ENCODE data around the gene OR51F1.

The OR51F1 gene

DNA sequence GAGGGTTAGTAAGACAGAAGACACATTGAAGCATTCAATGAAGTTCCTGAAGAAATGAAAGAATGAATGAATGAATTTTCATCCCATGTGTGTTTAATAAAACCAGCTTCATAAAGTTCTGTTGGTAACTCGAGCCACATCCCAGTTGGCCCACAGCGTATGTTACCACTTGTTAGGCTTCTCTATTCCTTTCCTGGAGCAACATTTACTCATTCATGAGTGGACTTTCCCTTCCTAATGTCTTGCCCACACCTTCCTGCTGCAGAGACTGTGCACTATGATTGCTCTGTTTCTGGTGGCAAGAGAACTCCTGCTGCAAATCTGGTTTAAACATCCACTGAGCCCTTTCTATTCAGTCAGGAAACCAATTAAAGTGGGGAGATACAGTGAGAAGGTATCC, 27.5 kb upstream of the OR51F1 start:
- H3K4me3 ChIP-seq: no peak overlapping the region
- TF ChIP-seq, protein P1, sequence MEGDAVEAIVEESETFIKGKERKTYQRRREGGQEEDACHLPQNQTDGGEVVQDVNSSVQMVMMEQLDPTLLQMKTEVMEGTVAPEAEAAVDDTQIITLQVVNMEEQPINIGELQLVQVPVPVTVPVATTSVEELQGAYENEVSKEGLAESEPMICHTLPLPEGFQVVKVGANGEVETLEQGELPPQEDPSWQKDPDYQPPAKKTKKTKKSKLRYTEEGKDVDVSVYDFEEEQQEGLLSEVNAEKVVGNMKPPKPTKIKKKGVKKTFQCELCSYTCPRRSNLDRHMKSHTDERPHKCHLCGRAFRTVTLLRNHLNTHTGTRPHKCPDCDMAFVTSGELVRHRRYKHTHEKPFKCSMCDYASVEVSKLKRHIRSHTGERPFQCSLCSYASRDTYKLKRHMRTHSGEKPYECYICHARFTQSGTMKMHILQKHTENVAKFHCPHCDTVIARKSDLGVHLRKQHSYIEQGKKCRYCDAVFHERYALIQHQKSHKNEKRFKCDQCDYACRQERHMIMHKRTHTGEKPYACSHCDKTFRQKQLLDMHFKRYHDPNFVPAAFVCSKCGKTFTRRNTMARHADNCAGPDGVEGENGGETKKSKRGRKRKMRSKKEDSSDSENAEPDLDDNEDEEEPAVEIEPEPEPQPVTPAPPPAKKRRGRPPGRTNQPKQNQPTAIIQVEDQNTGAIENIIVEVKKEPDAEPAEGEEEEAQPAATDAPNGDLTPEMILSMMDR (IDR thresholded peaks at IDR 0.05): no peak
- DNase-seq: no peak

GRCh38 chr11:4782454-4782853, 12.7 kb upstream of the OR51F1 start:
- DNase-seq: no peak
- TF ChIP-seq, protein P1 (IDR thresholded peaks at IDR 0.05): no peak
- no peaks in the 10 kb centered on the region for H3K27me3 ChIP-seq
- H3K27ac ChIP-seq: no peak overlapping the region
- no peaks in the 10 kb centered on the region for H3K4me1 ChIP-seq
- no peaks in the 10 kb centered on the region for H3K9me3 ChIP-seq
- no peak overlapping the region for H3K4me3 ChIP-seq
- intact Hi-C loops (cut with DNase I; ENCODE audit: low total_unique reads): no loop called here
- H3K36me3 ChIP-seq: no peaks in the 10 kb centered on the region

More for the DNA sequence above, 27.5 kb upstream of the OR51F1 start:
- Histone ChIP-seq H3K27me3 (no peaks in the 10 kb centered on the region), H3K27ac (no peak overlapping the region), H3K4me1 (no peaks in the 10 kb centered on the region), H3K36me3 (no peaks in the 10 kb centered on the region), H3K9me3 (no peaks in the 10 kb centered on the region)
- intact Hi-C loops (cut with DNase I; ENCODE audit: low total_unique reads): no loop called here

GRCh38 chr11:4768094-4768493, 1.6 kb downstream of the OR51F1 start:
- Histone ChIP-seq H3K4me1 (no peaks in the 10 kb centered on the region), H3K4me3 (no peak overlapping the region), H3K27ac (no peak overlapping the region), H3K9me3 (no peaks in the 10 kb centered on the region), H3K27me3 (no peaks in the 10 kb centered on the region), H3K36me3 (no peaks in the 10 kb centered on the region)
- intact Hi-C loops (cut with DNase I; ENCODE audit: low total_unique reads): no loop called here
- TF ChIP-seq, protein P1 (IDR thresholded peaks at IDR 0.05): no peak
- no peak for DNase-seq

GRCh38 chr11:4766420-4767043, 3.2 kb downstream of the OR51F1 start:
- no peak overlapping the region for H3K4me3 ChIP-seq
- DNase-seq: no peak
- H3K4me1 ChIP-seq: no peaks in the 10 kb centered on the region
- H3K27ac ChIP-seq: no peak overlapping the region
- TF ChIP-seq, protein P1 (IDR thresholded peaks at IDR 0.05): no peak
- H3K9me3 ChIP-seq: no peaks in the 10 kb centered on the region
- no peaks in the 10 kb centered on the region for H3K27me3 ChIP-seq
- no peaks in the 10 kb centered on the region for H3K36me3 ChIP-seq
- intact Hi-C loops (cut with DNase I; ENCODE audit: low total_unique reads): no loop called here

GRCh38 chr11:4763096-4763495, 6.6 kb downstream of the OR51F1 start:
- no peak overlapping the region for H3K27ac ChIP-seq
- no peak for DNase-seq
- H3K36me3 ChIP-seq: no peaks in the 10 kb centered on the region
- TF ChIP-seq, protein P1 (IDR thresholded peaks at IDR 0.05): no peak
- H3K4me3 ChIP-seq: no peak overlapping the region
- no peaks in the 10 kb centered on the region for H3K27me3 ChIP-seq
- no peaks in the 10 kb centered on the region for H3K9me3 ChIP-seq
- intact Hi-C loops (cut with DNase I; ENCODE audit: low total_unique reads): no loop called here
- no peaks in the 10 kb centered on the region for H3K4me1 ChIP-seq

- Histone ChIP-seq H3K36me3 (no peaks in the 10 kb centered on the region), H3K27ac (no peak overlapping the region), H3K27me3 (no peaks in the 10 kb centered on the region), H3K4me3 (no peak overlapping the region), H3K4me1 (no peaks in the 10 kb centered on the region), H3K9me3 (no peaks in the 10 kb centered on the region)
- DNase-seq: no peak
- intact Hi-C loops (cut with DNase I; ENCODE audit: low total_unique reads): no loop called here
- TF ChIP-seq, protein P1 (IDR thresholded peaks at IDR 0.05): no peak
Observed at GRCh38 chr11:4751201-4751600, 18.5 kb downstream of the OR51F1 start.

Measured in tibial artery (tissue), 4 donors.